Activated CD8-positive, alpha-beta memory T cell treated with anti-CD3 and anti-CD28 coated beads, Interleukin-2, amount 50 U/mL, for 4 hours (primary cell): ENCODE measurements around the gene COL18A1.
A peak's percentile ranks its signal among the peaks of the same experiment; 100 is the strongest.
"Not testable (repeated sequence)": the region's sequence is repeated elsewhere in the genome, so short reads cannot be mapped to it uniquely, and the experiment has no call there.

Experiments
- DNase-seq: peaks from one replicate; pipeline ENCODE4 v3.0.0-alpha.2; 2020

Gene COL18A1

GRCh38 chr21:45550522-45551210 lies 145.7 kb downstream of the COL18A1 start:
- no peak for DNase-seq

GRCh38 chr21:45551316-45551715 lies 146.4 kb downstream of the COL18A1 start:
- no peak for DNase-seq

DNA sequence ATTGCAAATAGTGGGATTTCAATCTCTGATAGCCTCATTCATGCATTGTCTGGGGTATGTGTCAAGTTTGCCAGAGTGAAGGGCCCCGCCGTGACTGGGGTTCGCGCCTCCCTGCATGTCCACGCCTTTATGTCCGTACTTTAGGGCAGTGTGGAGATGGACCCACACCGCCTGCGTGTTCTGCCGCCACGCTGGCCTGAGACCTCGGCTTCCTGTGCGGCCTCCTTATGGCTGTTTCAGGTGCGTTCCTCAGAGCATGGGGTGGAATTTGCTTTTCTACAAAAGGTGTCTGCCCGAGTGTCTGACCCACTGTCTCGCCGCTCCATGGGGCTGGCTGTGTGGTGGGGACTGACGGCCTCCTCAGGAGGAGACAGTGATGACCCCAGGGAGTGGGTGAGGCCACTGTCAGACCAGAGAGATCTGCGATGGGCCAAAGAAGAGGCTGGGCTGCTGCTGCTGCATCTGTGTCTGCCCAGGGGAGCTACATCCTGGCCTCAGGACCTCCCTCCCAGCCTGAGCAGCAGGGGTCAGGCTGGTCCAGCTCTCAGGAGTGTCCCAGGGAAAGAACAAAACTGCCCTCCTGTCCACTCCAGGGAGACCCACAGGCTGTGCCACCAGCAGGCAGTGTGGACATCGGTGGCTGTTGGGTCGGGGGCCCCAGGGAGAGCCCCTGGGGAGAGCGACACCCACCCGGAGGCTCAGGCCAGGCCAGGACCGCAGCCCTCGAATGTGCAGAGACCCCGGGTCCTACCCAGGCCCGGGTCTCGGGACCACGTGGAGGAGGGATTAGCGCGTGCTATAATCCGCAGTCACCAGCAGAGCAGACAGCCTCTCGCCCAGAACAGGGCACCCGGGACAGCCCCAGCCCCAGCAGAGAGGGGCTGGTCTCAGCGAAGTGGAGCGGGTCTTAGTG lies 147.1 kb downstream of the COL18A1 start:
- DNase-seq, result no peak

DNA sequence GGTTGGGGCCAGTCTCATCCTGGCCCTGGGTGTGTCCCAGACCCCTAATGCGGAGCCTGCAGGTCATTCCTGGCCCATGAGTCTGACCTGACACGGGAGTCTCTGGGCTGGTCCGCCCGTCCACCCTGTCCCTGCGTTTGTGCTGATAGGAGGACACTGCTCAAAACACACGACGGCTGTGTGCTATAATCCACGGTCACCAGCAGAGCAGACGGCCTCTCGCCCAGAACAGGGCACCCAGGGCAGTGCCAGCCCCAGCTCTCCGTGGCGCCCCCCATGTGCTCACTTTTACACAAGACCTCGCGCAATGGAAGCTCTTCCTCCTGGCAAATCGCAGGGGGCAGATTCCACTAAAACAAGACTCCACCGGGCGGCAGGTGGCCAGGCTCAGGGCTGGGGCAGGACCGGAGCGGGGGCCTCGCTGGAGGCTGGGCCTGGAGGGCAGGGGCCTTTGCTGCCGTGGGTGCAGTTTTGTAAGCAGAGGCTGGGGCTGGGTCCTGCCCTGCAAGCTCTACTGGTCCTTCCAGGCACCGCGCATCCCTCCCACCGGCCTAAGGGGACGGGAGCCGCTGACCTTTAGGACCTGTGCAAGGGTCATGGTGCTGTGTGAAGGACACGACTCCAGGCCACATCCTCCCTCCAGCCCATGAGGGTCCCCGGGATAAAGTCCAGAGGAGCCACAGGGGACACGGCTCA lies 147.9 kb downstream of the COL18A1 start:
- no peak for DNase-seq

- peak; percentile 94 for DNase-seq
Measured at GRCh38 chr21:45554477-45555175, 149.7 kb downstream of the COL18A1 start.

GRCh38 chr21:45555251-45555556 lies 150.2 kb downstream of the COL18A1 start:
- no peak for DNase-seq

DNA sequence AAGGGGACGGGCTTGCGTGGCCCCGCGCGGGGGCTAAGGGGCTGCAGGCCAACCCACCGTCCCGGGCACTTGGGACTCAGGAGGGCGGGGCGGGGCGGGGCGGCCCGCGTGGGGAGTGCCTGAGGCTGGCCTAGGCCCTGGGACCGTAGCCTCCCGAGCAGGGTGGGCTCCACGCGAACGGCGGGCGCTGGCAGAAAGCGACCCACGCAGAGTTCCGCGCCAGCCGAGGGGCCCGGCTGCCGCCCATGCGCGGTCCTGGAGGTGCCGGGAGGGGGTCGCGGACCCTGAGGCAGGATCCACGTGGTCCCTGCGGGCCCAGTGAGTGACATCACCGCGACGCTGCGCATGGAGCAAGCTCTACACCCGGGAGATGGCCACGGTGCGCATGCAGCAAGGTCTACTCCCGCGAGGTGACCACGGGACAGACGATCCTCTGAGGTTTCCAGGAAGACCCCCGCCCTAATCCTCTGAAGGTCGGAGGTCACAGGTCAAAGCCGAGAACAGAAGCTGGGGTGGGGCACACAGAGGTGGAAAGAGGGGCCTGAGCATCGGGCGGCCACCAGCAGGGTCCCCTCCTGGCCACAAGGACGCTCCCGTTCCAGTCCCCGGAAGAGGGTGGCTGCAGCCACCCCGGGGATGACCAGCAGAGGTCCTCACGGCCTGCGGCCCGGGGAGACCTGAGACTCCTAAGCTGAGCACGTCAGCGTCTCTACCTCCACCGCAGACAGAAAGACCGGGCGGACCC lies 150.8 kb downstream of the COL18A1 start:
- peak; percentile 59 for DNase-seq

DNA sequence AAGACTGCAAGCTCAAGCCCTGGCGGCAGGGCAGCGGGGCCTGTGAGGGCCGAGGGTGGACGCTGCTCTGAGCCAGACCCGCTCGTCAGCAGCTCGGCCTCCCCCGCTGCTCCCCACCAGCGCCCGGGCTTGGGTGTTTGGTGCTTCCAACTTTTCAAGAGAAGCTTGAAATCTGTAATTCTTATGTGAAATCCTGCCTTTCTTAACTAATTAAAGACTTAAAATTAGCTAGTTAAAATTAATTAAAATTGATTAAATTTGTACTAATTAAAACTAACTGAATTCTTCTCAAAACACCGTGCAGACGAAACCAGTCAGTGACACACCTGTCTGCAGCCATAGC lies 151.3 kb downstream of the COL18A1 start:
- DNase-seq, result no peak

GRCh38 chr21:45556645-45557615 lies 152.0 kb downstream of the COL18A1 start:
- DNase-seq, result no peak

GRCh38 chr21:45557616-45558043 lies 152.7 kb downstream of the COL18A1 start:
- DNase-seq, result no peak

DNA sequence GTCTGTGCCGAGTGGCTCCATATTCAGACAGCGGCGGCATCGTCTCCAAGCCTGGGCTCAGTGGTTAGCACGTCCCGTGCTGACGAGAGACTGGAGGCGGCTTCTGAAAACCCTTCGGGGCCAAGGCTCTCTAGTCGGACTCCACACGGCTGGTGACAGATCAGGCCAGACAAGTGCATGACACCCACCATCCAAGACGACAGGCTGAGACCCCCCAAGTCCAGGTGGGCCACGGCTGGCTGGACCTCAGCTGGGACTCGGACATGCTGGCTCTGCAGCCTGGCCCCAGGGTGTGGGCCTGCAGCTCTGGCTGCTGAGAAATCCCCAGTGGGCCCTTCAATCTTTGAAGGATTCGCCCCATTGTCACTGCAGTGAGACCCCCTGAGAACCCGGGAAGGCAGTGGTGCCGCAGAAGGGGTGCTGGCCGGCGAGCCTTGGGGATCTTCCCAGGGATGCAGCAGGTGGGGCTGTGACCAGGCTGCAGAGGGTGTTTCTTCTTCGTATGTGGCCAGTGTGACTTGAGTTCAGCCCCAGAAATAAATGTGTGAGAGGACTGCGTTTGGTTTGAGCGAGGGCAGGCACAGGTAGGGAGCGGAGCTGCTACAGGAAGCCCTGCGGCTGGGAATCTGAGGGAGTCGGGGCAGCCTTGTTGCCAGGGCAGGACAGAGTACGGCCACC lies 153.2 kb downstream of the COL18A1 start:
- DNase-seq, result no peak

DNA sequence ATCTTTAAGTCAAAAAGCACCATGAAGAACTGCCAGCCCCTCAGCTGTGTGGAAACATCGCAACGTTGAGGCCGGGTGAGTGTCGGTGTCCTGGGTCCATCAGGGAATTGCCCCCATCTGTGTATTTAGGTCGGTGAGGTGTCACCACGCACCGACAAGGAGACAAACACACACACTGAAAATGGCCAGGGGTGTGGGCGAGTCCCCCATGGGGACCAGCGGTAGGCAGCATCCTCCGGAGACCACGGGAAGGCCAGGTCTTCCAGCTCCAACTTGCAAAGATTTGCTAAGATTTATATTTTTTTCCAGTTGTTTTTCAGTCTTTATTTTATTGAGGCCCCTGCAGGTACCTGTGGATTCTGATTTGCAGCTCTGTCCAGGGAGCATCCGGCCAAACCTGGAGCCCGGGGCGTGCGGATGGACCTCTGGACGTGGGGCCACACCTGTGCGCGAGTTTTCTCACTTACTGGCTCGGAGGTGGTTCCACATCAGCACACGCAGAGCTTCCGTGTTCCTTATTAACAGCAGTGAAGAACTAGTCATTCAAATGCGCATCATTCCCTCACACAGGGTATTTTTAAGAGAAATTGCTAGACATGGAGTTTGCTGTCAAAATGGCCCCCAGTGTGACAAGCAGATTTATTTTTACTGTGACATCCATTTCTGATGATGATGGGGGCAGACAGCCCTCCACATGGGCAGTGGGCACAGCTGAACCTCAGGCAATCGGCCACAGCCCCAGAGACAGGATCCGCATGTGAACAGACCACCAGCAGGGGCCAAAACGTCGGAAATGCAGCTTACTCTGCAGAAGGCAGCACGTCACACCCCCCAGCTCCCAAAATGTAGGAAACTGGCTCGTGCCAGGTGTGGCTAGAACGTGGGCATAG lies 154.5 kb downstream of the COL18A1 start:
- no peak for DNase-seq

- DNase-seq, result no peak
Measured at GRCh38 chr21:45560106-45561021, 155.4 kb downstream of the COL18A1 start.

DNA sequence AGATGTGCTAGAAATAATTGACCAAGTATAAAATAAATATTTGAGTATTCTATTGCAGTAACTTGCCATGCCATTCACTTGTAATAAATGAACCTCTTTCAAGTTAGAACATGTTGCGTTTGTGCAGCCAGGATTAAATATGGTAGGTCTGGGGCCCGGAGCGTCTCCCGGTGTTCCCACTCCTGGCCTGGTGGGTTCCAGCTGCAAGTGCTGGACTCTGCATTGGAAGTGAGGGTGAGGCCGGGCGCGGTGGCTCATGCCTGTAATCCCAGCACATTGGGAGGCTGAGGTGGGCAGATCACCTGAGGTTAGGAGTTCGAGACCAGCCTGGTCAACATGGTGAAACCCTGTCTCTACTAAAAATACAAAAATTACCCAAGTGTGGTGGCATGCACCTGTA lies 156.3 kb downstream of the COL18A1 start:
- not testable (repeated sequence) for DNase-seq

DNA sequence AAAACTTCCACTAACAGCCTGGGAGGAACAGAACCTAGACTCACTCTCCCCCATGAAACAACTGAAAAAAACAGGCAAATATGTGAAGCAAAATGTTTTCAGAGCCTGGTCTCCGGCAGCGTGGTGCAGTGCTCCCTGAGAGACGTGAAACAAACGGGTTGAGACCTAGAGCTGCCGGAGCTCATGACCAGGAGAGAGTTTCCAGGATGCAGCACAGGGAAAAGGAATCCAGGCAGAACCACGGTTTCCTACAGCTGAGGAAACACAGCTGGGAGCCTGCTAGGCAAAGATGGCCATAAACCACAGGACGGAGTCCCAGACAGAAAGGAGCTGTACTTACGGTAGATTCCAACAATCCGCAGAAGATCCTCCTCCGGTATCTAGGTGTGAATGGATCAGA lies 157.4 kb downstream of the COL18A1 start:
- DNase-seq, result no peak

- DNase-seq, result no peak
Measured at GRCh38 chr21:45562965-45563364, 158.0 kb downstream of the COL18A1 start.
